Lower leg skin (tissue), 3 donors: ENCODE measurements around the gene C4orf51.

ENCODE experiments used
- POLR2A ChIP-seq, 2 donors: fragments of 450-650 bp; IDR thresholded peaks; one replicate each; pipeline ENCODE4 v1.6.1; 2016 to 2017; ENCODE audit warnings: antibody characterized with exemption in 2 of 2, mild to moderate bottlenecking in 1 of 2, moderate library complexity in 1 of 2
- TF ChIP-seq, protein P1 (sequence below), 3 donors: fragments of 450-650 bp; IDR thresholded peaks; one replicate each; pipeline ENCODE4 v1.5.1; 2016; ENCODE audit warnings: antibody characterized with exemption in 3 of 3, mild to moderate bottlenecking in 3 of 3, moderate library complexity in 2 of 3

DNA sequence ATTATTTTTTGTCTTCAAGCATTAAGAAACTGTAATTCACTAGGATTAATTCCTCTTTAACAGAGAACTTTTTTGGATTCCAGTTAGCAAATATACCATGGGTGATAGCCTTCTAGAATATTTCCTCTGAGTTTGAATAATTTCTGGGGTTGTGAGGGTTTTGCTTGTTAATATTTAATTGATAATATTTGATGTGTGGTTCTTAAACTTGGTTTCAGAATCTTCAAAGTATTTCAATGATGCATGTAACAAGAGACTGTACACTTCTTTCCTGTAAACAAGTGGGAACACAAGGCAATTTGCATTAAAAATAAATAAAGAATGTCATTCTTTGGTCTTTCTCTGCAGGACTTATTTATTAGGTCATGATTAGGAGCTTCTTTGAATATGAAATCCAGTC, 9.5 kb upstream of the C4orf51 start:
- TF ChIP-seq, protein P1, sequence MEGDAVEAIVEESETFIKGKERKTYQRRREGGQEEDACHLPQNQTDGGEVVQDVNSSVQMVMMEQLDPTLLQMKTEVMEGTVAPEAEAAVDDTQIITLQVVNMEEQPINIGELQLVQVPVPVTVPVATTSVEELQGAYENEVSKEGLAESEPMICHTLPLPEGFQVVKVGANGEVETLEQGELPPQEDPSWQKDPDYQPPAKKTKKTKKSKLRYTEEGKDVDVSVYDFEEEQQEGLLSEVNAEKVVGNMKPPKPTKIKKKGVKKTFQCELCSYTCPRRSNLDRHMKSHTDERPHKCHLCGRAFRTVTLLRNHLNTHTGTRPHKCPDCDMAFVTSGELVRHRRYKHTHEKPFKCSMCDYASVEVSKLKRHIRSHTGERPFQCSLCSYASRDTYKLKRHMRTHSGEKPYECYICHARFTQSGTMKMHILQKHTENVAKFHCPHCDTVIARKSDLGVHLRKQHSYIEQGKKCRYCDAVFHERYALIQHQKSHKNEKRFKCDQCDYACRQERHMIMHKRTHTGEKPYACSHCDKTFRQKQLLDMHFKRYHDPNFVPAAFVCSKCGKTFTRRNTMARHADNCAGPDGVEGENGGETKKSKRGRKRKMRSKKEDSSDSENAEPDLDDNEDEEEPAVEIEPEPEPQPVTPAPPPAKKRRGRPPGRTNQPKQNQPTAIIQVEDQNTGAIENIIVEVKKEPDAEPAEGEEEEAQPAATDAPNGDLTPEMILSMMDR (IDR thresholded peaks at IDR 0.05), result no peak
- TF ChIP-seq POLR2A (IDR thresholded peaks at IDR 0.05), result no peak
